Measurements from ENCODE around the gene PPP1R27.

PPP1R27 gene

GRCh38 chr17:81865733-81866439, 31.0 kb upstream of the PPP1R27 start:
- TF ChIP-seq EZH2phosphoT487 (IDR thresholded peaks at IDR 0.05; ENCODE audit: low read depth) (no peak), CTCF (IDR thresholded peaks at IDR 0.05; ENCODE audit: low read depth, low read length) (no peak)
- no peak overlapping the region for H3K9ac ChIP-seq (ENCODE audit: low read length)
- peaks cover 41% of the 10 kb centered on the region for H3K36me3 ChIP-seq (replicated peaks; ENCODE audit: low read depth, low read length)
- no peaks in the 10 kb centered on the region for H3K27me3 ChIP-seq (ENCODE audit: low read depth, low read length)
- no peak overlapping the region for H3K27ac ChIP-seq (ENCODE audit: low read length)
- H4K20me1 ChIP-seq (ENCODE audit: insufficient read depth, low read length) = peaks cover 25% of the 10 kb centered on the region
- H3K79me2 ChIP-seq (ENCODE audit: low read length) = peaks cover 57% of the 10 kb centered on the region
- no peak overlapping the region for H3K4me2 ChIP-seq (ENCODE audit: low read length)
- H3K4me3 ChIP-seq (ENCODE audit: low read length) = no peak overlapping the region
- peaks cover 28% of the 10 kb centered on the region for H3K4me1 ChIP-seq (ENCODE audit: low read length)
- H3K9me3 ChIP-seq (ENCODE audit: insufficient read depth, low read length) = no peaks in the 10 kb centered on the region
- no peak overlapping the region for H2AFZ ChIP-seq (ENCODE audit: low read depth, low read length)

- TF ChIP-seq CTCF (IDR thresholded peaks at IDR 0.05; ENCODE audit: low read depth, low read length) (no peak), EZH2phosphoT487 (IDR thresholded peaks at IDR 0.05; ENCODE audit: low read depth) (no peak)
- H3K4me2 ChIP-seq (ENCODE audit: low read length) = no peak overlapping the region
- peaks cover 25% of the 10 kb centered on the region for H4K20me1 ChIP-seq (ENCODE audit: insufficient read depth, low read length)
Measured at GRCh38 chr17:81865358-81865732, 30.5 kb upstream of the PPP1R27 start.

GRCh38 chr17:81863833-81864768, 29.3 kb upstream of the PPP1R27 start:
- no peaks in the 10 kb centered on the region for H3K9me3 ChIP-seq (ENCODE audit: insufficient read depth, low read length)
- H3K27me3 ChIP-seq (ENCODE audit: low read depth, low read length) = no peaks in the 10 kb centered on the region
- H3K27ac ChIP-seq (ENCODE audit: low read length) = no peak overlapping the region
- H3K4me3 ChIP-seq (ENCODE audit: low read length) = no peak overlapping the region
- no peak overlapping the region for H3K4me2 ChIP-seq (ENCODE audit: low read length)
- peaks cover 30% of the 10 kb centered on the region for H3K4me1 ChIP-seq (ENCODE audit: low read length)
- H4K20me1 ChIP-seq (ENCODE audit: insufficient read depth, low read length) = peaks cover 19% of the 10 kb centered on the region; the same call in 1 of the 2 replicates
- TF ChIP-seq EZH2phosphoT487 (IDR thresholded peaks at IDR 0.05; ENCODE audit: low read depth) = no peak
- no peak for TF ChIP-seq CTCF (IDR thresholded peaks at IDR 0.05; ENCODE audit: low read depth, low read length)
- no peak overlapping the region for H3K9ac ChIP-seq (ENCODE audit: low read length)
- H2AFZ ChIP-seq (ENCODE audit: low read depth, low read length) = no peak overlapping the region
- H3K36me3 ChIP-seq (replicated peaks; ENCODE audit: low read depth, low read length) = peaks cover 37% of the 10 kb centered on the region
- peaks cover 52% of the 10 kb centered on the region for H3K79me2 ChIP-seq (ENCODE audit: low read length)

More at GRCh38 chr17:81865358-81865732, 30.5 kb upstream of the PPP1R27 start:
- Histone ChIP-seq H3K4me3 (ENCODE audit: low read length) (no peak overlapping the region), H3K4me1 (ENCODE audit: low read length) (peaks cover 28% of the 10 kb centered on the region), H3K79me2 (ENCODE audit: low read length) (peaks cover 52% of the 10 kb centered on the region), H3K36me3 (replicated peaks; ENCODE audit: low read depth, low read length) (peaks cover 39% of the 10 kb centered on the region), H2AFZ (ENCODE audit: low read depth, low read length) (no peak overlapping the region), H3K9ac (ENCODE audit: low read length) (no peak overlapping the region), H3K27me3 (ENCODE audit: low read depth, low read length) (no peaks in the 10 kb centered on the region), H3K27ac (ENCODE audit: low read length) (no peak overlapping the region), H3K9me3 (ENCODE audit: insufficient read depth, low read length) (no peaks in the 10 kb centered on the region)

GRCh38 chr17:81863123-81863675, 28.3 kb upstream of the PPP1R27 start:
- no peak overlapping the region for H3K27ac ChIP-seq (ENCODE audit: low read length)
- peaks cover 57% of the 10 kb centered on the region for H3K79me2 ChIP-seq (ENCODE audit: low read length)
- TF ChIP-seq EZH2phosphoT487 (IDR thresholded peaks at IDR 0.05; ENCODE audit: low read depth) = no peak
- TF ChIP-seq CTCF (IDR thresholded peaks at IDR 0.05; ENCODE audit: low read depth, low read length) = no peak
- H3K4me1 ChIP-seq (ENCODE audit: low read length) = peaks cover 34% of the 10 kb centered on the region
- no peaks in the 10 kb centered on the region for H3K9me3 ChIP-seq (ENCODE audit: insufficient read depth, low read length)
- no peak overlapping the region for H3K4me3 ChIP-seq (ENCODE audit: low read length)
- peaks cover 19% of the 10 kb centered on the region for H4K20me1 ChIP-seq (ENCODE audit: insufficient read depth, low read length)
- H2AFZ ChIP-seq (ENCODE audit: low read depth, low read length) = no peak overlapping the region
- H3K36me3 ChIP-seq (replicated peaks; ENCODE audit: low read depth, low read length) = peaks cover 39% of the 10 kb centered on the region
- no peak overlapping the region for H3K4me2 ChIP-seq (ENCODE audit: low read length)
- no peaks in the 10 kb centered on the region for H3K27me3 ChIP-seq (ENCODE audit: low read depth, low read length)
- no peak overlapping the region for H3K9ac ChIP-seq (ENCODE audit: low read length)
